ENCODE measurements around the gene RNF13.
A peak's percentile ranks its signal among the peaks of the same experiment; 100 is the strongest.

The RNF13 gene

DNA sequence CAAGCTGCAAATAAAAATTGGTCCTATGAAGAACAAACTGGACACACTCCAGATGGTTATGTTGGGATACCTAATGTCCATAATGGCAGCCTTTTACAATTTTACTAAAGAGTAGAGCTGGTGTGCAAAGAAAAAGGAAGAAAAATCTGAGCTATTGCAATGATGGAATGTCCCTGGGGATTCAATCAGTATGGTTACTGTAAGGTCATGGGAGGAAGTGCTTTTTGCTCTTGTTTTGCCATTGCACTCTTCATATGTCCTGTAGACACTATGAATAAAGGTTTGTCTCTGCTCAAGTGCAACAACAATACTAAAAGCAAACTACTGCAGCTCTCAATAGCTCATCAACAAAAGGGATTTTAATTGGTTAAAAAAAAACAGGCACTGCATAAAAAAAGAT is 152.3 kb downstream of the RNF13 start:
- H3K4me3 ChIP-seq (ENCODE audit: low read depth, low read length) = no peak overlapping the region
- TF ChIP-seq, protein P1, sequence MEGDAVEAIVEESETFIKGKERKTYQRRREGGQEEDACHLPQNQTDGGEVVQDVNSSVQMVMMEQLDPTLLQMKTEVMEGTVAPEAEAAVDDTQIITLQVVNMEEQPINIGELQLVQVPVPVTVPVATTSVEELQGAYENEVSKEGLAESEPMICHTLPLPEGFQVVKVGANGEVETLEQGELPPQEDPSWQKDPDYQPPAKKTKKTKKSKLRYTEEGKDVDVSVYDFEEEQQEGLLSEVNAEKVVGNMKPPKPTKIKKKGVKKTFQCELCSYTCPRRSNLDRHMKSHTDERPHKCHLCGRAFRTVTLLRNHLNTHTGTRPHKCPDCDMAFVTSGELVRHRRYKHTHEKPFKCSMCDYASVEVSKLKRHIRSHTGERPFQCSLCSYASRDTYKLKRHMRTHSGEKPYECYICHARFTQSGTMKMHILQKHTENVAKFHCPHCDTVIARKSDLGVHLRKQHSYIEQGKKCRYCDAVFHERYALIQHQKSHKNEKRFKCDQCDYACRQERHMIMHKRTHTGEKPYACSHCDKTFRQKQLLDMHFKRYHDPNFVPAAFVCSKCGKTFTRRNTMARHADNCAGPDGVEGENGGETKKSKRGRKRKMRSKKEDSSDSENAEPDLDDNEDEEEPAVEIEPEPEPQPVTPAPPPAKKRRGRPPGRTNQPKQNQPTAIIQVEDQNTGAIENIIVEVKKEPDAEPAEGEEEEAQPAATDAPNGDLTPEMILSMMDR (IDR thresholded peaks at IDR 0.05; ENCODE audit: low read depth, low read length) = no peak

DNA sequence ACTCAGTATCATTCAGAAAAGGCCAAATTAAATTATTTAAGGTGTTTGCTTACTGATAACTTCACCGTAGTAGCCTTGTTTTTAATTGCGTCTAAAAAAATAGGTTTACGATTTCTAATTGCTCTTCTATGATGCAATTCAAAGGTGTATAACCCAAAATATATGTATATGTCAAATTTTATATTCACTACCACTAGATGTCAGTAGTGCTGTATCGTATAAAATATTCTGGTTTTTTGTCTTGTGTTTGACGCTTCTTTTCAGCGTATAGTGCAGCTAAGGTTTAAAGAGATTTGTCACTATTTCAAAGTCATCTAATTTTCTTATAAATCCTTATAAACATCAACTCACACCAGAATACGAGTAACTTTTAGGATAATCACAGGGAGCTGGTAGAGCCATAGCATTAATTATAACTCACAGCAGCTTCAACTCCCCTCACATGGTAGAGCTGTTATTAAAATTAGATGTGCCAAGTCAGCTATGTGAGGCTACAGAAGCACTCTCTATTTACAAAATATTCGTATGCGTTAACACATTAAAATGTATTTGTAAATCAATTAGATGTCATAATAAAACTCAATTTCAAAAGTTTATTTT is 154.2 kb downstream of the RNF13 start:
- peak overlapping the region; percentile 85 for H3K4me3 ChIP-seq (ENCODE audit: low read depth, low read length)

DNA sequence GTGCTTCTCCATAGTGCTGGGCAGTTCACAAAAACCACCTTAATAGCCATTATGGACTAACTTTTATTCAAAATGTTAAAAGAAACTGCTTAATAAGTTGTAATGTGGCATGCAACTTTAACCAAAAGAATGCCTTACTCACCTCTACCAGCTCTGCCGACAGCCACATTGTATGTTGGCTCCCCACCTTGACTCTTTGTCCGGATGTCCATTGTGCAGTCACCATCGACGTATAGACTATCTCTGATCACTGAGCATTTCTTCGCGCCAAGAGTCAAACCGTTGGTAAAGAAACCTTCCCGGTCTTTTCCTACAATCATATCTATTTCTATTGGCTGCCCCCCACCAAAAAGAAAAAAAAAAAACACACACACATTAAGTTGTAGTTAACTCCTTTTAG is 155.2 kb downstream of the RNF13 start:
- TF ChIP-seq, protein P1 (IDR thresholded peaks at IDR 0.05; ENCODE audit: low read depth, low read length) = no peak
- peak overlapping the region; percentile 85 for H3K4me3 ChIP-seq (ENCODE audit: low read depth, low read length)

More for the DNA sequence above, 154.2 kb downstream of the RNF13 start:
- TF ChIP-seq, protein P1 (IDR thresholded peaks at IDR 0.05; ENCODE audit: low read depth, low read length) = no peak

DNA sequence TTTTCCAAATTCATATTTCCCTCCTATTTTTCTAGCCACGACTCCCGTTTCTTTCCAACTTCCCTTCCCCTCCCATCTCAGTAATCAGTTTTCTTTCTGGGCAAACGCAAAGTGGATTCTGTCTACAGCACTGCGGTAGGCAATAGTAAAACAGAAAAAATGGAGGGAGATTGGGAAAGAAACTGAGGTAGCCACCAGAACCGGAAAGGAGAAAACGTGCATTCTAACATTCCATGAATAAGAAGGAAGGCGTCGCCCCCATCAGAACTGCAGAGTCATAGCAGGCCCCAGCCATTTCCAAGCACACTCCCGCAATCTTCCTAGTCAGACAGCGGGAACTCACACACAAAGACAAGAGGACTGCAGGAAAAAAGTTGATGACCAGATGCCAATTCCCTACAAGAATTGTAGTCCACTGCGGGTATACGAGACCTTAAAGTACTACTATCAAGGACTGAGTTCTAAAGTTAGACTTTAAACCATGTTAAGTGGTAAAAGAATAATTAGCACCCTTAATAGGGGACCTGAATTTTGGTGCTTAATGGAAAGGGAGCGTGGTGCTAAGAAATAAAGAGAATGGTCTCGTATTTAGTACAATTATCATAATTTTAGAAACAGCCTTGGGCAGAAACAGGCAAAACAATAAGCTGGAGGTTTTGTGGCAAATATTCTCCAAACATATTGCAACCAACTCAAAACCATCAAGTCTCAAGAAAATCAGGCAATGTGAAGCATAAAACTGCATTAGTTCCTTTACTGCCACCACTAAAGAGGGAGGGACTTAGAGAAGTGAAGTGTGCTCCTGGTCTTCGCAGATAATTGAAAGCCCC is 156.3 kb downstream of the RNF13 start:
- TF ChIP-seq, protein P1 (IDR thresholded peaks at IDR 0.05; ENCODE audit: low read depth, low read length) = no peak
- peak overlapping the region; percentile 85 for H3K4me3 ChIP-seq (ENCODE audit: low read depth, low read length)

DNA sequence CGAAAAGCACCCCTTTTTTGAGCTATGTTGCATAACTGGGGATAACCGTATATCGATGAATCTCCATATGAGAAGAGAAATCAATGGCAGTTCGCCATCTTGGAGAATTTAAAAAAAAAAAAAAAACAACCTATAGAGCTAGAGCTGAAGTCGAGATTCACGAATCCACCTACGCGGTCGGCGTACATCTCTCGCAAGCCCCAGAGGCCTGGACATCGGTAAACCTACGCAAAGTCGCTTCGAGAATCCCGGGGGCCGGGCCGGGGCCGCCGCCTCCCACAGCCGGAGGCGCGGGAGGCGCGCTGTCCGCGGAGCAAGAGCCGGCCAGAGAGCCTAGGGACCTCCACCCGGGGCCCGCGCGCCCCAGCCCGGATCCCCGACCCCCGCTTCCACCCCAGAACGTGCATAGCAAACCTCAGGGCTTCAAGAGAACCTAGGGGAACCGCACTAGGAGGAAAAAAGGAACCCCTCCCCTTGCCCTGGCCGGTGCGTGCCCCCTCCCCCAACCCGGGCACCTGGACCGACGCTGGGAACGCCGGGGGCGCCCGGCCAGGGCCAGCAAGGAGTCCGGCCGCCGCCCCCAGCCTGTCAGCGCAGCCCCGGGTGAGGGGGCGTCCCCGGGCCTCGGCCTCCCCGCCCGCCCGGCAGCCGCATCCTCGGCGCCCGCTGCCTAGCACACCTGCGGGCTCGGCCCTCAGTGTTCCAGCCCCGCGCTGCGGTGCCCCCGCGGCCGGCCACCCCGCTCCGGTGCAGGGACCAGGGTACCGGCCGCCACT is 157.1 kb downstream of the RNF13 start:
- TF ChIP-seq, protein P1 (IDR thresholded peaks at IDR 0.05; ENCODE audit: low read depth, low read length) = no peak

DNA sequence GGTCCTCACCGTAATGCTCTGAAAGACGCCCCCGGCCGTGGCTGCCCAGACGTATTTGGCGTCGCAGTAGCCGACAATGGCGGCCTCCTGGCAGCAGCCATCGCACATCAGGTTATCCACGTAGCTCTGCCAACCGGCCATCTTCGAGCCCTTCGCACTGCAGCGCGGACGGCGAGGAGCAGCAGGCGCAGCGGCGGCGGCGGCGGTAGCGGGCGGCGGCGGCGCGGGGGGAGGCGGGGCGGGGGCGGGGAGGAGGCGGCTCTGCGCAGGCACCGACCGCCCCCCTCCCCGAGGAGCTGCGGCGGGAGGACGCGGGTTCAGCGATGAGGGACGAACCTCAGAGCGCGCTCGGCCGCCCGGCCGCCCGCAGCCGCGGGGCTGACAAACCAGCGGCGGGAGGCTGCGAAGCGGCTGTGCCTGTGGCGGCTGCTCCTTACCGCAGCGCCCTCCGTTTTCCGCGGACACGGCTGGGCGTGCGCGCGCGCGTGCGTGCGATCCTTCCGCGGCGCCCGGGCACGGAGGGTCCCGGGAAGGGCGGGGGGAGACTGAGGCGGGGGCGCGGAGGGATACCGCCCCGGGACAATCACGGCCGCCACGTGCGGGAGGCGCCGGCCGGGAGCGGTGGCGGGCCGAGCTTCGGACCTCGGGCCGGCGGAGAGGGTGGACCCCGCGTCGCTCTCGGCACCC is 157.8 kb downstream of the RNF13 start, which contains the start of gene PFN2:
Gene PFN2, minus strand, starts transcription at position 180 of the 687 bp plus-strand sequence. Its CDS starts 39 bp downstream, at position 141.
- H3K4me3 ChIP-seq (ENCODE audit: low read depth, low read length) = peak within 1 kb of the TSS; percentile 85
- TF ChIP-seq, protein P1 (IDR thresholded peaks at IDR 0.05; ENCODE audit: low read depth, low read length) = no peak

More for the DNA sequence above, 157.1 kb downstream of the RNF13 start:
- peak overlapping the region; percentile 85 for H3K4me3 ChIP-seq (ENCODE audit: low read depth, low read length)
